Osteoblast (primary cell): Measurements from ENCODE around the gene BRAT1. TPM values are rescaled to one million over a fixed set of nuclear protein-coding genes. Genes with fewer than 3 reads are reported as not detected.

Source experiments
- DNase-seq: peaks from one replicate; pipeline ENCODE4 v3.0.0; 2011; ENCODE audit warnings: low spot score, mixed read lengths; ENCODE audit not compliant: insufficient read length; ENCODE audit errors: missing footprints
- H2AFZ ChIP-seq: 2 replicates; pipeline ENCODE4 v1.6.0; 2011; ENCODE audit warnings: mild to moderate bottlenecking, low read length
- H3K27ac ChIP-seq: 2 replicates; pipeline ENCODE4 v1.5.1; 2011; ENCODE audit warnings: mild to moderate bottlenecking, low read depth, low read length, moderate library complexity
- H3K27me3 ChIP-seq: 2 replicates; pipeline ENCODE4 v1.6.0; 2012; ENCODE audit warnings: mild to moderate bottlenecking, control low read depth, inconsistent platforms, low read length, moderate library complexity; ENCODE audit not compliant: insufficient read depth
- H3K36me3 ChIP-seq: 2 replicates; pipeline ENCODE4 v1.5.1; 2011; ENCODE audit warnings: mild to moderate bottlenecking, low read length, control low read depth, moderate library complexity; ENCODE audit not compliant: insufficient read depth
- H3K4me1 ChIP-seq: 2 replicates; pipeline ENCODE4 v1.5.1; 2011; ENCODE audit warnings: mild to moderate bottlenecking, low read length, control low read depth, moderate library complexity; ENCODE audit not compliant: insufficient read depth
- H3K4me2 ChIP-seq: 2 replicates; pipeline ENCODE4 v1.6.0; 2011; ENCODE audit warnings: mild to moderate bottlenecking, low read length; ENCODE audit not compliant: insufficient read depth
- H3K4me3 ChIP-seq: fragments of 200-600 bp; sonication (generic); 3 replicates; pipeline ENCODE4 v1.5.1; 2012; ENCODE audit warnings: mild to moderate bottlenecking, low read length, inconsistent platforms; ENCODE audit not compliant: insufficient read depth
- H3K79me2 ChIP-seq: 2 replicates; pipeline ENCODE4 v1.6.0; 2012; ENCODE audit warnings: mild to moderate bottlenecking, low read length, control low read depth, inconsistent platforms; ENCODE audit not compliant: insufficient read depth
- H3K9me3 ChIP-seq: 2 replicates; pipeline ENCODE4 v1.5.1; 2011; ENCODE audit warnings: low read depth, low read length, control low read depth
- H4K20me1 ChIP-seq: 2 replicates; pipeline ENCODE4 v1.6.0; 2012; ENCODE audit warnings: mild to moderate bottlenecking, low read length, control low read depth; ENCODE audit not compliant: insufficient read depth
- total RNA-seq: library from RNA; depleted of rRNA; stranded (reverse); fragments of >200 nt; gene quantifications from 2 replicates; pipeline ENCODE4 v1.2.3, GENCODE V29; 2012
- TF ChIP-seq, protein P1 (sequence below): IDR thresholded peaks from 2 replicates; pipeline ENCODE4 v1.5.1; 2011; ENCODE audit warnings: mild to moderate bottlenecking, low read depth, low read length, moderate library complexity; ENCODE audit errors: extremely low read depth

Gene BRAT1
- total RNA-seq, 1 donor: 28.2 TPM

- Histone ChIP-seq H3K27ac (no peak overlapping the region), H3K36me3 (peaks cover 16% of the 10 kb centered on the region), H3K79me2 (peaks cover 17% of the 10 kb centered on the region), H3K4me3 (no peak overlapping the region), H3K27me3 (no peaks in the 10 kb centered on the region), H2AFZ (no peak overlapping the region), H4K20me1 (peaks cover 9% of the 10 kb centered on the region), H3K4me1 (peaks cover 8% of the 10 kb centered on the region), H3K9me3 (no peaks in the 10 kb centered on the region), H3K4me2 (no peak overlapping the region)
- TF ChIP-seq, protein P1, sequence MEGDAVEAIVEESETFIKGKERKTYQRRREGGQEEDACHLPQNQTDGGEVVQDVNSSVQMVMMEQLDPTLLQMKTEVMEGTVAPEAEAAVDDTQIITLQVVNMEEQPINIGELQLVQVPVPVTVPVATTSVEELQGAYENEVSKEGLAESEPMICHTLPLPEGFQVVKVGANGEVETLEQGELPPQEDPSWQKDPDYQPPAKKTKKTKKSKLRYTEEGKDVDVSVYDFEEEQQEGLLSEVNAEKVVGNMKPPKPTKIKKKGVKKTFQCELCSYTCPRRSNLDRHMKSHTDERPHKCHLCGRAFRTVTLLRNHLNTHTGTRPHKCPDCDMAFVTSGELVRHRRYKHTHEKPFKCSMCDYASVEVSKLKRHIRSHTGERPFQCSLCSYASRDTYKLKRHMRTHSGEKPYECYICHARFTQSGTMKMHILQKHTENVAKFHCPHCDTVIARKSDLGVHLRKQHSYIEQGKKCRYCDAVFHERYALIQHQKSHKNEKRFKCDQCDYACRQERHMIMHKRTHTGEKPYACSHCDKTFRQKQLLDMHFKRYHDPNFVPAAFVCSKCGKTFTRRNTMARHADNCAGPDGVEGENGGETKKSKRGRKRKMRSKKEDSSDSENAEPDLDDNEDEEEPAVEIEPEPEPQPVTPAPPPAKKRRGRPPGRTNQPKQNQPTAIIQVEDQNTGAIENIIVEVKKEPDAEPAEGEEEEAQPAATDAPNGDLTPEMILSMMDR: no peak
- no peak for DNase-seq
These were observed 14.7 kb upstream of the BRAT1 start for GRCh38 chr7:2570021-2570420.

DNA sequence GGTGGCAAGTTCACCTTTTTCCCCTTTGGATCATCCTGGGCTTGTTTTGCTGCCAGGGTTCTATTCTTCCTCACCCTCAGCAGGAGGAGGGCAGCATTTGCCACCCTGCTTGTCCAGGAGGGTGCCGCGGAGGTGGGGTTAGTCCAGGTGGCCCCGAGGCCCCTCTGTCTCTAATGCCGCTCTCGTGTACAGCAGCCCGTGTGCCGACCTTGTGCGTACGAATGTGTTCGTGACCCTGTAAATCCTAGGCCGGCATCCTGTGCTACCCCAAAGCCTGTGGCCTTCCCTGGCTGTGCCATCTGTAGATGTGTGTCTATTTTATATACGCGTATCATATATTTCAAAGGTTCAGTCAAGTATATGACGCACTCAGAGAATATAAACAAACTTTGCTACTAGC, 14.1 kb upstream of the BRAT1 start:
- no peaks in the 10 kb centered on the region for H3K27me3 ChIP-seq
- DNase-seq: peak; percentile 21
- H3K36me3 ChIP-seq: peaks cover 16% of the 10 kb centered on the region
- no peak overlapping the region for H2AFZ ChIP-seq
- peaks cover 9% of the 10 kb centered on the region for H4K20me1 ChIP-seq
- peaks cover 21% of the 10 kb centered on the region for H3K79me2 ChIP-seq
- H3K9me3 ChIP-seq: no peaks in the 10 kb centered on the region
- H3K27ac ChIP-seq: no peak overlapping the region
- TF ChIP-seq, protein P1: no peak
- H3K4me3 ChIP-seq: no peak overlapping the region
- H3K4me2 ChIP-seq: no peak overlapping the region
- peaks cover 8% of the 10 kb centered on the region for H3K4me1 ChIP-seq

DNA sequence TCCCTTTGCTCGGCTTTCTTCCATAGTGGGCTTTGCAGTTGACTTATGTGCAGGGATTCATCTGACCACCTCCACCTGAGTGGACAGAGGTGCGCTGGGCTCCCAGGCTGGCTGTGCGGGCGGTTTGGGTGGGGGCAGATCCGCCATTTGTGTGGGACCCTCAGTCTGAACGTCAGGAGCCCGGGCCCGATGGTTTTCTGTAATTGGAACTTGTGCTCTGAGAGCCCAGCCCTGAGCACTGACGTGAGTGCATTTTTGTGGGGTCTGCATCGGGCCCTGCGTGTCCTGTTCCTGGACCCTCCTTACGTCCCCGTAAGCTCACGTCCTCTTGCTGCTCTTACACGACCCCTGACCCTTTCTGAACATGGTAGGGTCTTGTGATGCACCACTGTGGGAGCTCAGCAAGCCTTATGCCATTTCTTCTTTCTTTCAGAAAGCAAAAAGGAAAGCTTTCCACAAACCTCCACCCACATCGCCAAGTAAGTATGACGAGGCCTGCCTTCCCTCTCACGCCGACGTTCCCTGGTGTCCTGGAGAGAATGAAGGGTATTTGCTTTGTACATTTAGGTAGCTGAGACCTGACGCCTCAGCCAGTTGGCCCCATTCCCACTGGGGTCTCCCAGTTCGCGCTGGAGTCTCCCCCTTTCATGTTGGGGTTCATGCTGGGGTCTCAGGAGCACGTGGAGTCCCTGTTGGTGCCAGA, 13.3 kb upstream of the BRAT1 start:
- Histone ChIP-seq H3K27ac (no peak overlapping the region), H3K9me3 (no peaks in the 10 kb centered on the region), H3K4me2 (no peak overlapping the region), H3K79me2 (peaks cover 21% of the 10 kb centered on the region), H3K4me1 (peaks cover 8% of the 10 kb centered on the region), H3K36me3 (peaks cover 9% of the 10 kb centered on the region), H2AFZ (no peak overlapping the region), H3K27me3 (no peaks in the 10 kb centered on the region), H3K4me3 (no peak overlapping the region), H4K20me1 (peaks cover 9% of the 10 kb centered on the region)
- TF ChIP-seq, protein P1: no peak
- DNase-seq: no peak

- TF ChIP-seq, protein P1: peak; percentile 39
- Histone ChIP-seq H4K20me1 (peaks cover 9% of the 10 kb centered on the region), H3K36me3 (peaks cover 9% of the 10 kb centered on the region), H3K27me3 (no peaks in the 10 kb centered on the region), H3K9me3 (no peaks in the 10 kb centered on the region), H3K27ac (no peak overlapping the region), H2AFZ (no peak overlapping the region), H3K79me2 (peaks cover 25% of the 10 kb centered on the region), H3K4me2 (no peak overlapping the region), H3K4me3 (no peak overlapping the region), H3K4me1 (peaks cover 8% of the 10 kb centered on the region)
- DNase-seq: peak; percentile 83
These were observed 12.5 kb upstream of the BRAT1 start for GRCh38 chr7:2567679-2568278.
